HCT116 (cell line): Measurements from ENCODE around the gene PRAMEF11. TPM values are rescaled to one million over a fixed set of nuclear protein-coding genes. Genes with fewer than 3 reads are reported as not detected.

Source experiments
- ATAC-seq: fragments of 200-7000 bp; cut with Tn5 transposase; 2 replicates; pipeline ENCODE4 v1.9.1; 2020; ENCODE audit warnings: mild to moderate bottlenecking, moderate library complexity
- BruUV-seq: library from RNA; stranded (reverse); fragments of 400-500 nt; replicated peaks from 2 replicates; lab custom pipeline; 2021; lab: Mats Ljungman, UMichigan
- CTCF ChIA-PET: fragments of 300-600 bp; sonication (Branson Sonifier 250); formaldehyde crosslinking; loops from one replicate; lab custom pipeline; 2021; ENCODE audit warnings: antibody characterized with exemption; lab: Charles Lee
- POLR2A ChIA-PET: fragments of 300-600, 350-600 bp; sonication (Branson Sonifier 250); formaldehyde crosslinking; loops from one replicate; lab custom pipeline; 2021; ENCODE audit warnings: antibody characterized with exemption; lab: Charles Lee
- RAD21 ChIA-PET, 2 experiments: fragments of 300-600 bp; sonication (Branson Sonifier 250); formaldehyde crosslinking; loops; one replicate each; lab custom pipeline; 2023; ENCODE audit warnings: low total read pairs in 2 of 2; ENCODE audit not compliant: uncharacterized antibody in 2 of 2, unreplicated experiment in 2 of 2, low non-redundant PET in 1 of 2; lab: Charles Lee
- DNase-seq: peaks from one replicate; pipeline ENCODE4 v3.0.0-alpha.2; 2010; ENCODE audit warnings: low read depth, low spot score
- H2AFZ ChIP-seq: fragments of 200-600 bp; shearing (Covaris generic), sonication (generic); 2 replicates; pipeline ENCODE4 v1.6.1; 2017; ENCODE audit warnings: low read depth, mixed run types, mixed read lengths, antibody characterized with exemption, low read length; ENCODE audit not compliant: poor library complexity, severe bottlenecking
- H3K27ac ChIP-seq: 2 replicates; pipeline ENCODE4 v1.5.1; 2012; ENCODE audit warnings: low read depth, low read length
- H3K27me3 ChIP-seq: fragments of 200-600 bp; sonication (generic); 2 replicates; pipeline ENCODE4 v1.6.1; 2016; ENCODE audit warnings: mixed run types, low read length, mixed read lengths; ENCODE audit not compliant: insufficient read depth
- H3K36me3 ChIP-seq, 2 experiments: fragments of 200-500 bp in 1 of 2; fragments of 200-600 bp in 1 of 2; sonication (Bioruptor generic) in 1 of 2; sonication (generic) in 1 of 2; 2 replicates each; pipeline versions ENCODE4 v1.5.1 to v1.6.1; 2014 to 2016; ENCODE audit warnings: low read length in 2 of 2, inconsistent platforms in 1 of 2, mixed read lengths in 1 of 2, mixed run types in 1 of 2; ENCODE audit not compliant: insufficient read depth in 2 of 2, control insufficient read depth in 1 of 2
- H3K4me1 ChIP-seq, 2 experiments: fragments of 200-600 bp in 1 of 2; sonication (generic) in 1 of 2; 2 replicates each; pipeline versions ENCODE4 v1.5.1 to v1.6.1; 2012 to 2017; ENCODE audit warnings: low read length in 2 of 2, inconsistent platforms in 1 of 2, mild to moderate bottlenecking in 1 of 2, mixed read lengths in 1 of 2, mixed run types in 1 of 2, moderate library complexity in 1 of 2; ENCODE audit not compliant: insufficient read depth in 2 of 2, control insufficient read depth in 1 of 2
- H3K4me2 ChIP-seq: fragments of 200-600 bp; sonication (generic); 2 replicates; pipeline ENCODE4 v1.6.1; 2017; ENCODE audit warnings: mixed run types, low read length, mixed read lengths
- H3K4me3 ChIP-seq, 2 experiments: fragments of 200-600 bp in 1 of 2; sonication (generic) in 1 of 2; replicated peaks in 1 of 2; 2 replicates each; pipeline ENCODE4 v1.5.1; 2011 to 2016; ENCODE audit warnings: low read length in 2 of 2, control low read depth in 1 of 2, low read depth in 1 of 2, mild to moderate bottlenecking in 1 of 2, mixed read lengths in 1 of 2, mixed run types in 1 of 2
- H3K79me2 ChIP-seq: fragments of 200-600 bp; sonication (generic); 2 replicates; pipeline ENCODE4 v1.6.1; 2017; ENCODE audit warnings: mild to moderate bottlenecking, mixed run types, low read length, moderate library complexity, mixed read lengths; ENCODE audit not compliant: insufficient read depth
- H3K9ac ChIP-seq: fragments of 200-600 bp; sonication (generic); 2 replicates; pipeline ENCODE4 v1.6.1; 2016; ENCODE audit warnings: low read length, mixed read lengths
- H3K9me2 ChIP-seq: fragments of 200-600 bp; sonication (generic), shearing (Covaris generic); 2 replicates; pipeline ENCODE4 v1.6.1; 2017; ENCODE audit warnings: mixed run types, mild to moderate bottlenecking, moderate library complexity; ENCODE audit not compliant: insufficient read depth
- H3K9me3 ChIP-seq, 2 experiments: fragments of 200-500 bp in 1 of 2; fragments of 200-600 bp in 1 of 2; sonication (Bioruptor generic) in 1 of 2; sonication (generic) in 1 of 2; 2 replicates each; pipeline ENCODE4 v1.6.1; 2014 to 2017; ENCODE audit warnings: low read length in 2 of 2, mixed read lengths in 2 of 2, inconsistent platforms in 1 of 2, low read depth in 1 of 2, mild to moderate bottlenecking in 1 of 2, mixed run types in 1 of 2, moderate library complexity in 1 of 2; ENCODE audit not compliant: control insufficient read depth in 1 of 2, insufficient read depth in 1 of 2
- H4K20me1 ChIP-seq: fragments of 200-600 bp; sonication (generic), shearing (Covaris generic); 2 replicates; pipeline ENCODE4 v1.6.1; 2017; ENCODE audit warnings: mixed run types, mild to moderate bottlenecking, moderate library complexity; ENCODE audit not compliant: insufficient read depth
- ATF3 ChIP-seq: IDR thresholded peaks from 2 replicates; pipeline ENCODE4 v1.6.1; 2012
- CBX3 ChIP-seq: IDR thresholded peaks from 2 replicates; pipeline ENCODE4 v1.6.1; 2012; ENCODE audit warnings: low read depth
- CEBPB ChIP-seq: IDR thresholded peaks from 2 replicates; pipeline ENCODE4 v1.6.1; 2012; ENCODE audit warnings: low read depth
- EGR1 ChIP-seq: IDR thresholded peaks from 2 replicates; pipeline ENCODE4 v1.6.1; 2012; ENCODE audit warnings: low read depth
- EZH2 ChIP-seq: fragments of 200-600 bp; sonication (generic); IDR thresholded peaks from 2 replicates; pipeline ENCODE4 v1.6.1; 2017; ENCODE audit warnings: antibody characterized with exemption, mixed run types
- EZH2phosphoT487 ChIP-seq: fragments of 200-600 bp; IDR thresholded peaks from 2 replicates; pipeline ENCODE4 v1.6.1; 2018; ENCODE audit warnings: antibody characterized with exemption, borderline replicate concordance
- FOSL1 ChIP-seq: IDR thresholded peaks from 2 replicates; pipeline ENCODE4 v1.6.1; 2012; ENCODE audit warnings: low read depth
- JUND ChIP-seq: IDR thresholded peaks from 2 replicates; pipeline ENCODE4 v1.6.1; 2012
- POLR2A ChIP-seq: IDR thresholded peaks from 2 replicates; pipeline ENCODE4 v1.7.0; 2011; ENCODE audit warnings: borderline replicate concordance; ENCODE audit not compliant: insufficient read depth, insufficient read length; ENCODE audit errors: extremely low read depth
- RAD21 ChIP-seq: IDR thresholded peaks from 2 replicates; pipeline ENCODE4 v1.6.1; 2012; ENCODE audit warnings: low read depth, mild to moderate bottlenecking
- REST ChIP-seq: IDR thresholded peaks from 2 replicates; pipeline ENCODE4 v1.6.1; 2012; ENCODE audit warnings: low read depth
- SIN3A ChIP-seq: IDR thresholded peaks from 2 replicates; pipeline ENCODE4 v1.6.1; 2012; ENCODE audit warnings: low read depth
- SP1 ChIP-seq: IDR thresholded peaks from 2 replicates; pipeline ENCODE4 v1.6.1; 2012; ENCODE audit warnings: low read depth
- SRF ChIP-seq: IDR thresholded peaks from 2 replicates; pipeline ENCODE4 v1.6.1; 2012; ENCODE audit warnings: low read depth
- TCF7L2 ChIP-seq: IDR thresholded peaks from 2 replicates; pipeline ENCODE4 v1.7.0; 2011; ENCODE audit warnings: borderline replicate concordance, inconsistent platforms; ENCODE audit not compliant: insufficient read depth, insufficient read length; ENCODE audit errors: extremely low read depth
- YY1 ChIP-seq: IDR thresholded peaks from 2 replicates; pipeline ENCODE4 v1.6.1; 2011; ENCODE audit warnings: low read length, low read depth, moderate library complexity, mild to moderate bottlenecking; ENCODE audit not compliant: insufficient replicate concordance; ENCODE audit errors: extremely low read depth
- ZBTB33 ChIP-seq: IDR thresholded peaks from 2 replicates; pipeline ENCODE4 v1.6.1; 2011; ENCODE audit warnings: mild to moderate bottlenecking, low read length, moderate library complexity; ENCODE audit not compliant: insufficient replicate concordance; ENCODE audit errors: extremely low read depth
- ZFX ChIP-seq: fragments of 450-650 bp; IDR thresholded peaks from 2 replicates; pipeline ENCODE4 v1.6.1; 2017
- ZNF274 ChIP-seq: fragments of 200-500 bp; sonication (Bioruptor generic); IDR thresholded peaks from 2 replicates; pipeline ENCODE4 v1.6.1; 2014; ENCODE audit warnings: mild to moderate bottlenecking, low read depth, low read length, inconsistent platforms
- intact Hi-C: fragments of 100-400 bp; cut with micrococcal nuclease; formaldehyde crosslinking; loops from 2 replicates; pipeline ENCODE4 v1.10.0; 2022
- total RNA-seq: library from RNA; stranded (reverse); gene quantifications from one replicate; pipeline ENCODE4 v1.2.1, GENCODE V29; 2021; ENCODE audit not compliant: unreplicated experiment

PRAMEF11 gene
- total RNA-seq, 1 experiment from 2014 or later: not detected

GRCh38 chr1:12775443-12775842 is 55.8 kb downstream of the PRAMEF11 start:
- CTCF ChIA-PET: no interaction called here
- DNase-seq (no peak), ATAC-seq (no peak)
- no peak overlapping the region for H3K9ac ChIP-seq
- peaks cover 6% of the 10 kb centered on the region; the same call in 1 of the 2 replicates for H3K27me3 ChIP-seq
- no peak overlapping the region for H3K4me2 ChIP-seq
- no peaks in the 10 kb centered on the region for H4K20me1 ChIP-seq
- RAD21 ChIA-PET: no interaction called here
- no peaks in the 10 kb centered on the region for H3K9me3 ChIP-seq
- H3K79me2 ChIP-seq: no peaks in the 10 kb centered on the region
- no peaks in the 10 kb centered on the region for H3K4me1 ChIP-seq
- TF ChIP-seq EZH2phosphoT487 (no peak), YY1 (no peak), POLR2A (no peak), CEBPB (no peak), EZH2 (no peak), TCF7L2 (no peak), ZBTB33 (no peak), RAD21 (no peak), ATF3 (no peak), EGR1 (no peak), ZNF274 (no peak), SRF (no peak), JUND (no peak), CBX3 (no peak), REST (no peak), SIN3A (no peak), FOSL1 (no peak), ZFX (no peak), SP1 (no peak)
- no peaks in the 10 kb centered on the region for H3K9me2 ChIP-seq
- intact Hi-C loops: loop anchor here (5.0 to 10.0 kb wide), 2 partner anchors 463 to 501 kb away; no protein-coding TSS in a partner anchor
- H3K36me3 ChIP-seq: no peaks in the 10 kb centered on the region
- no TSS peak for BruUV-seq
- POLR2A ChIA-PET: no interaction called here
- H2AFZ ChIP-seq: no peak overlapping the region
- no peak overlapping the region for H3K4me3 ChIP-seq
- no peak overlapping the region for H3K27ac ChIP-seq
